HepG2 (cell line): Measurements from ENCODE around the gene WSCD2. TPM values are rescaled to one million over a fixed set of nuclear protein-coding genes. Genes with fewer than 3 reads are reported as not detected.

ENCODE experiments used
- ATAC-seq: fragments of 200-7000 bp; cut with Tn5 transposase; 3 replicates; pipeline ENCODE4 v1.9.1; 2020; ENCODE audit warnings: mild to moderate bottlenecking, moderate library complexity
- BruUV-seq: library from RNA; stranded (reverse); fragments of 400-500 nt; replicated peaks from 2 replicates; lab custom pipeline; 2021; lab: Mats Ljungman, UMichigan
- CTCF ChIA-PET: fragments of 300-600 bp; formaldehyde crosslinking; extraction: SDS; loops from one replicate; lab custom pipeline; 2021; ENCODE audit warnings: low total read pairs, inconsistent platforms, low intra/inter-chr PET ratio; lab: Yijun Ruan, JAX
- POLR2A ChIA-PET: fragments of 350-600 bp; sonication (Branson Sonifier 250); formaldehyde crosslinking; loops from one replicate; lab custom pipeline; 2020; ENCODE audit warnings: antibody characterized with exemption, inconsistent platforms; lab: Yijun Ruan, JAX
- DNase-seq: peaks from one replicate; pipeline ENCODE4 v3.0.0-alpha.2; 2015; ENCODE audit warnings: low spot score
- FAIRE-seq: peaks from 3 replicates; lab custom pipeline; 2011; peaks lifted over from hg19 to GRCh38; lab: Jason Lieb, UNC
- H2AFZ ChIP-seq: one replicate; pipeline ENCODE4 v1.6.1; 2011; ENCODE audit warnings: low read length, inconsistent platforms
- H3K27ac ChIP-seq: fragments of 300-600 bp; 3 replicates; pipeline ENCODE4 v1.8.0; 2011; ENCODE audit warnings: mixed run types, mild to moderate bottlenecking, mixed read lengths, low read length, inconsistent platforms; ENCODE audit not compliant: insufficient read depth; ENCODE audit errors: extremely low read length
- H3K27me3 ChIP-seq, 2 experiments: fragments of 200-600 bp in 1 of 2; 2 replicates in 1 of 2; 3 replicates in 1 of 2; pipeline versions ENCODE4 v1.6.0 to v1.8.0; 2011; ENCODE audit warnings: low read length in 2 of 2, mild to moderate bottlenecking in 2 of 2, moderate library complexity in 2 of 2, inconsistent platforms in 1 of 2; ENCODE audit not compliant: insufficient read depth in 2 of 2, control insufficient read depth in 1 of 2
- H3K36me3 ChIP-seq, 2 experiments: fragments of 200-600 bp in 1 of 2; replicated peaks in 1 of 2; 2 replicates in 1 of 2; 3 replicates in 1 of 2; pipeline versions ENCODE4 v1.5.1 to v1.8.0; 2011; ENCODE audit warnings: low read length in 2 of 2, inconsistent platforms in 1 of 2; ENCODE audit not compliant: insufficient read depth in 2 of 2, control insufficient read depth in 1 of 2
- H3K4me1 ChIP-seq: 2 replicates; pipeline ENCODE4 v1.5.1; 2012; ENCODE audit warnings: low read length, inconsistent platforms; ENCODE audit not compliant: insufficient read depth
- H3K4me2 ChIP-seq: 2 replicates; pipeline ENCODE4 v1.6.0; 2011; ENCODE audit warnings: low read depth, low read length, inconsistent platforms
- H3K4me3 ChIP-seq, 3 experiments: fragments of 200-600 bp in 1 of 3; sonication (generic), shearing (Covaris generic) in 1 of 3; replicated peaks in 1 of 3; 2 replicates each; pipeline ENCODE4 v1.5.1; 2011 to 2016; ENCODE audit warnings: low read length in 3 of 3, inconsistent platforms in 2 of 3, low read depth in 2 of 3, mild to moderate bottlenecking in 2 of 3, control low read depth in 1 of 3, mixed read lengths in 1 of 3; ENCODE audit not compliant: insufficient read depth in 1 of 3
- H3K79me2 ChIP-seq: one replicate; pipeline ENCODE4 v1.6.1; 2011; ENCODE audit warnings: low read length, inconsistent platforms; ENCODE audit not compliant: insufficient read depth
- H3K9ac ChIP-seq: 2 replicates; pipeline ENCODE4 v1.6.0; 2011; ENCODE audit warnings: mild to moderate bottlenecking, low read depth, low read length, inconsistent platforms; ENCODE audit not compliant: insufficient read depth
- H3K9me3 ChIP-seq: 2 replicates; pipeline ENCODE4 v1.5.1; 2012; ENCODE audit warnings: mild to moderate bottlenecking, low read length
- H4K20me1 ChIP-seq: 2 replicates; pipeline ENCODE4 v1.6.0; 2011; ENCODE audit warnings: inconsistent platforms, mild to moderate bottlenecking, low read length, moderate library complexity; ENCODE audit not compliant: insufficient read depth
- CEBPB ChIP-seq: IDR thresholded peaks from 2 replicates; pipeline ENCODE4 v1.6.1; 2011; ENCODE audit warnings: low read depth, low read length, improper control_type of control experiment, borderline replicate concordance
- DR1 ChIP-seq: sonication (generic); formaldehyde crosslinking; IDR thresholded peaks from 2 replicates; pipeline ENCODE4 v1.8.0; 2021; ENCODE audit warnings: mild to moderate bottlenecking, missing genetic modification reagents, inconsistent platforms
- FUBP1 ChIP-seq: sonication (generic); formaldehyde crosslinking; IDR thresholded peaks from 2 replicates; pipeline ENCODE4 v1.5.1; 2020; ENCODE audit warnings: missing genetic modification reagents, mild to moderate bottlenecking, borderline replicate concordance
- HNF1A ChIP-seq, 2 experiments: sonication (generic) in 1 of 2; formaldehyde crosslinking in 1 of 2; IDR thresholded peaks; 2 replicates each; pipeline versions ENCODE4 v1.4.0 to v1.6.1; 2016 to 2020; ENCODE audit warnings: borderline replicate concordance in 1 of 2, low read depth in 1 of 2, mild to moderate bottlenecking in 1 of 2, missing genetic modification reagents in 1 of 2
- ZNF557 ChIP-seq: sonication (generic); formaldehyde crosslinking; IDR thresholded peaks from 2 replicates; pipeline ENCODE4 v1.4.0; 2020; ENCODE audit warnings: missing genetic modification reagents
- WGBS: methylation state at CpG from one replicate; pipeline ENCODE4 v1.1.6; 2017; ENCODE audit warnings: low lambda C conversion rate; 5-methylcytosine and 5-hydroxymethylcytosine counted together
- in situ Hi-C: cut with HindIII; loops from 2 replicates; pipeline ENCODE4 v1.10.0; 2017; ENCODE audit warnings: low pct_unique_long_range_greater_than_20kb; ENCODE audit not compliant: extremely low pct_ligation_motif_present
- intact Hi-C: fragments of 100-400 bp; cut with micrococcal nuclease; formaldehyde crosslinking; loops from one replicate; pipeline ENCODE4 v1.10.0; 2022; ENCODE audit not compliant: unreplicated experiment
- polyA plus RNA-seq, 8 experiments: library from polyadenylated mRNA; depleted of rRNA in 3 of 8; stranded (reverse) in 7 of 8; unstranded in 1 of 8; fragments of >200 nt; fragmentation: Illumina TruSeq in 4 of 8; extraction: Trizol in 4 of 8; gene quantifications; 2 replicates each; pipeline versions ENCODE4 v1.2.1 to v1.2.3, GENCODE V29; 2011 to 2016; ENCODE audit warnings: low read depth in 4 of 8, missing spikeins in 1 of 8, mixed read lengths in 1 of 8; ENCODE audit not compliant: insufficient read depth in 1 of 8
- total RNA-seq, 5 experiments: library from RNA; depleted of rRNA; stranded (reverse); fragments of >200 nt; fragmentation: Illumina TruSeq; extraction: Trizol; gene quantifications; 2 replicates each; pipeline ENCODE4 v1.2.3, GENCODE V29; 2016; ENCODE audit warnings: low read depth in 1 of 5

The WSCD2 gene
- total and polyA plus RNA-seq, 2 of the 13 experiments (the other 11 are each of a cell fraction or from before 2014, with no cell fraction given): not detected

- CTCF ChIA-PET: no interaction called here
- POLR2A ChIA-PET: no interaction called here
- no TSS peak for BruUV-seq
These were observed 11.8 kb upstream of the WSCD2 start for GRCh38 chr12:108117163-108117849.

GRCh38 chr12:108117902-108118301 lies 11.2 kb upstream of the WSCD2 start:
- in situ Hi-C loops: no loop called here
- no TSS peak for BruUV-seq
- Histone ChIP-seq H4K20me1 (no peaks in the 10 kb centered on the region), H3K4me1 (no peaks in the 10 kb centered on the region), H3K79me2 (no peaks in the 10 kb centered on the region), H3K9me3 (no peaks in the 10 kb centered on the region), H3K36me3 (no peaks in the 10 kb centered on the region), H3K4me2 (no peak overlapping the region), H2AFZ (no peak overlapping the region), H3K27ac (no peak overlapping the region), H3K27me3 (peaks cover 2 to 13% of the 10 kb centered on the region in 2 experiments; a peak in 3 of 5 replicates), H3K4me3 (no peak overlapping the region), H3K9ac (no peak overlapping the region)
- POLR2A ChIA-PET: no interaction called here
- no peak for ATAC-seq
- CTCF ChIA-PET: no interaction called here
- TF ChIP-seq FUBP1 (CRISPR knock-in tag): no peak
- no peak for TF ChIP-seq ZNF557 (CRISPR knock-in tag)
- no peak for TF ChIP-seq HNF1A (IDR thresholded peaks at IDR 0.05; ENCODE audit: low read depth)
- TF ChIP-seq HNF1A (CRISPR knock-in tag; IDR thresholded peaks at IDR 0.05; ENCODE audit: borderline replicate concordance): no peak
- FAIRE-seq: no peak
- no peak for DNase-seq
- intact Hi-C loops: no loop called here

More at GRCh38 chr12:108117163-108117849, 11.8 kb upstream of the WSCD2 start:
- Histone ChIP-seq H2AFZ (no peak overlapping the region), H3K9me3 (no peaks in the 10 kb centered on the region), H3K9ac (no peak overlapping the region), H3K27ac (no peak overlapping the region), H4K20me1 (no peaks in the 10 kb centered on the region), H3K36me3 (no peaks in the 10 kb centered on the region), H3K4me1 (no peaks in the 10 kb centered on the region), H3K4me2 (no peak overlapping the region), H3K27me3 (peaks cover 2 to 13% of the 10 kb centered on the region in 2 experiments; a peak in 3 of 5 replicates), H3K79me2 (no peaks in the 10 kb centered on the region), H3K4me3 (no peak overlapping the region)
- intact Hi-C loops: no loop called here
- no peak for DNase-seq
- FAIRE-seq: no peak
- in situ Hi-C loops: no loop called here
- TF ChIP-seq CEBPB (peak; percentile 5; the same call in 1 of the 2 replicates), DR1 (CRISPR knock-in tag) (no peak)
- no peak for ATAC-seq
- WGBS: 6% methylated on average over 6 of the region's 6 CpGs
